PC-3 (cell line): ENCODE results near the gene PCCA. TPM values are rescaled to one million over a fixed set of nuclear protein-coding genes. Genes with fewer than 3 reads are reported as not detected.

ENCODE experiments used
- ATAC-seq: fragments of 200-7000 bp; cut with Tn5 transposase; 2 replicates; pipeline ENCODE4 v1.9.1; 2020; ENCODE audit warnings: mild to moderate bottlenecking, moderate library complexity
- BruUV-seq: library from RNA; stranded (reverse); fragments of 400-500 nt; replicated peaks from 2 replicates; lab custom pipeline; 2021; lab: Mats Ljungman, UMichigan
- CTCF ChIA-PET: fragments of 300-600 bp; sonication (Branson Sonifier 250); formaldehyde crosslinking; loops from one replicate; lab custom pipeline; 2022; ENCODE audit warnings: antibody characterized with exemption; lab: Charles Lee
- POLR2A ChIA-PET: fragments of 300-600 bp; sonication (Branson Sonifier 250); formaldehyde crosslinking; loops from one replicate; lab custom pipeline; 2022; ENCODE audit warnings: antibody characterized with exemption; ENCODE audit not compliant: unreplicated experiment; lab: Charles Lee
- DNase-seq: peaks from one replicate; pipeline ENCODE4 v3.0.0-alpha.2; 2015
- H2AFZ ChIP-seq: fragments of 300-600 bp; sonication (generic); 2 replicates; pipeline ENCODE4 v1.6.0; 2016; ENCODE audit warnings: antibody characterized with exemption, low read length
- H3F3A ChIP-seq: fragments of 300-600 bp; sonication (generic); one replicate; pipeline ENCODE4 v1.6.0; 2017; ENCODE audit warnings: antibody characterized with exemption, low read length, control low read depth, mild to moderate bottlenecking; ENCODE audit not compliant: unreplicated experiment
- H3K27ac ChIP-seq: fragments of 300-600 bp; sonication (generic); 2 replicates; pipeline ENCODE4 v1.5.1; 2016; ENCODE audit warnings: mild to moderate bottlenecking, low read length
- H3K27me3 ChIP-seq: fragments of 300-600 bp; sonication (generic); 2 replicates; pipeline ENCODE4 v1.6.1; 2016; ENCODE audit warnings: low read length, mixed read lengths
- H3K36me3 ChIP-seq: fragments of 300-600 bp; sonication (generic); 2 replicates; pipeline ENCODE4 v1.6.1; 2016; ENCODE audit warnings: low read depth, mixed run types, low read length, mixed read lengths
- H3K4me1 ChIP-seq: fragments of 300-600 bp; sonication (generic); 2 replicates; pipeline ENCODE4 v1.5.1; 2016; ENCODE audit warnings: low read length; ENCODE audit not compliant: insufficient read depth
- H3K4me2 ChIP-seq: fragments of 300-600 bp; sonication (generic); 2 replicates; pipeline ENCODE4 v1.6.0; 2016; ENCODE audit warnings: low read length
- H3K4me3 ChIP-seq: fragments of 300-600 bp; sonication (generic); 2 replicates; pipeline ENCODE4 v1.5.1; 2016; ENCODE audit warnings: mild to moderate bottlenecking, low read length, mixed read lengths
- H3K79me2 ChIP-seq: fragments of 300-600 bp; sonication (generic); 2 replicates; pipeline ENCODE4 v1.6.1; 2017; ENCODE audit warnings: low read length, mixed read lengths
- H3K9ac ChIP-seq: fragments of 300-600 bp; sonication (generic); 2 replicates; pipeline ENCODE4 v1.6.0; 2016; ENCODE audit warnings: mild to moderate bottlenecking, low read length
- H3K9me2 ChIP-seq: fragments of 300-600 bp; sonication (generic); replicated peaks from 2 replicates; pipeline ENCODE4 v1.6.1; 2016; ENCODE audit warnings: mixed run types, low read length, mixed read lengths
- H3K9me3 ChIP-seq: fragments of 300-600 bp; sonication (generic); 2 replicates; pipeline ENCODE4 v1.6.1; 2016; ENCODE audit warnings: low read length, mixed read lengths
- H4K20me1 ChIP-seq: fragments of 300-600 bp; sonication (generic); 2 replicates; pipeline ENCODE4 v1.6.1; 2016; ENCODE audit warnings: low read length, mixed read lengths
- CTCF ChIP-seq: fragments of 300-600 bp; sonication (generic); conservative IDR thresholded peaks from 2 replicates; pipeline ENCODE4 v1.5.1; 2017; ENCODE audit warnings: antibody characterized with exemption, low read depth, mild to moderate bottlenecking, low read length
- EZH2 ChIP-seq: fragments of 300-600 bp; sonication (generic); IDR thresholded peaks from one replicate; pipeline ENCODE4 v1.6.1; 2017; ENCODE audit warnings: antibody characterized with exemption, mild to moderate bottlenecking, low read length; ENCODE audit not compliant: unreplicated experiment
- EZH2phosphoT487 ChIP-seq: fragments of 300-600 bp; sonication (generic); IDR thresholded peaks from 2 replicates; pipeline ENCODE4 v1.6.1; 2018; ENCODE audit warnings: mild to moderate bottlenecking, antibody characterized with exemption, low read length, borderline replicate concordance
- intact Hi-C: fragments of 100-400 bp; cut with micrococcal nuclease; formaldehyde crosslinking; loops from 2 replicates; pipeline ENCODE4 v1.9.0; 2023
- total RNA-seq: library from RNA; depleted of rRNA; stranded (reverse); fragments of >200 nt; gene quantifications from 2 replicates; pipeline ENCODE4 v1.2.3, GENCODE V29; 2014

The PCCA gene
- total RNA-seq, 1 experiment from 2014 or later, result 10.5 TPM

- no peaks in the 10 kb centered on the region for H3K27me3 ChIP-seq
- H3K79me2 ChIP-seq, result no peaks in the 10 kb centered on the region
- DNase-seq, result no peak
- H4K20me1 ChIP-seq, result no peaks in the 10 kb centered on the region
- no peak overlapping the region for H2AFZ ChIP-seq
- intact Hi-C loops, result no loop called here
- POLR2A ChIA-PET, result no interaction called here
- no peak overlapping the region for H3K4me2 ChIP-seq
- H3K27ac ChIP-seq, result no peak overlapping the region
- no peaks in the 10 kb centered on the region for H3F3A ChIP-seq
- no peaks in the 10 kb centered on the region for H3K9me2 ChIP-seq
- no peak for ATAC-seq
- TF ChIP-seq EZH2 (no peak), EZH2phosphoT487 (no peak), CTCF (no peak)
- no peaks in the 10 kb centered on the region for H3K36me3 ChIP-seq
- H3K4me3 ChIP-seq, result no peak overlapping the region
- CTCF ChIA-PET, result interaction anchor here (0.7 kb wide), 1 partner anchor 1701 kb away, joined by 3 read pairs; no protein-coding TSS in a partner anchor
- no TSS peak for BruUV-seq
- no peak overlapping the region for H3K9ac ChIP-seq
- no peaks in the 10 kb centered on the region for H3K9me3 ChIP-seq
- H3K4me1 ChIP-seq, result no peaks in the 10 kb centered on the region
These were observed 413.6 kb downstream of the PCCA start for GRCh38 chr13:100502446-100502845.

- no peaks in the 10 kb centered on the region for H4K20me1 ChIP-seq
- no peaks in the 10 kb centered on the region for H3K4me1 ChIP-seq
- CTCF ChIA-PET, result interaction anchor here (0.5 kb wide), 1 partner anchor 269 kb away, joined by 3 read pairs; no protein-coding TSS in a partner anchor
- H3K4me3 ChIP-seq, result no peak overlapping the region
- H3F3A ChIP-seq, result no peaks in the 10 kb centered on the region
- no peaks in the 10 kb centered on the region for H3K9me2 ChIP-seq
- no peak overlapping the region for H3K27ac ChIP-seq
- no peak for DNase-seq
- no peak overlapping the region for H2AFZ ChIP-seq
- no TSS peak for BruUV-seq
- H3K9me3 ChIP-seq, result no peaks in the 10 kb centered on the region
- intact Hi-C loops, result no loop called here
- POLR2A ChIA-PET, result no interaction called here
- no peak for TF ChIP-seq CTCF
- no peaks in the 10 kb centered on the region for H3K79me2 ChIP-seq
- no peaks in the 10 kb centered on the region for H3K36me3 ChIP-seq
- H3K4me2 ChIP-seq, result no peak overlapping the region
- H3K9ac ChIP-seq, result no peak overlapping the region
- ATAC-seq, result no peak
- H3K27me3 ChIP-seq, result no peaks in the 10 kb centered on the region
These were observed 414.7 kb downstream of the PCCA start for GRCh38 chr13:100503622-100504021.

- CTCF ChIA-PET, result no interaction called here
- Histone ChIP-seq H3K4me1 (no peaks in the 10 kb centered on the region), H3K79me2 (no peaks in the 10 kb centered on the region), H4K20me1 (no peaks in the 10 kb centered on the region), H3K4me2 (no peak overlapping the region), H2AFZ (no peak overlapping the region), H3K9me2 (no peaks in the 10 kb centered on the region), H3K9me3 (no peaks in the 10 kb centered on the region), H3K9ac (no peak overlapping the region), H3K27me3 (no peaks in the 10 kb centered on the region), H3K27ac (no peak overlapping the region), H3F3A (no peaks in the 10 kb centered on the region), H3K4me3 (no peak overlapping the region), H3K36me3 (no peaks in the 10 kb centered on the region)
- DNase-seq, result no peak
- intact Hi-C loops, result loop anchor here (2.0 kb wide), 1 partner anchor 143 kb away; no protein-coding TSS in a partner anchor
- no peak for TF ChIP-seq CTCF
- no peak for TF ChIP-seq EZH2phosphoT487
- TF ChIP-seq EZH2, result no peak
- no TSS peak for BruUV-seq
- ATAC-seq, result no peak
- POLR2A ChIA-PET, result no interaction called here
These were observed 417.3 kb downstream of the PCCA start for GRCh38 chr13:100506154-100506553.
